CD4-positive, alpha-beta T cell treated with Interleukin-4 for 4 hours (primary cell): Measurements from ENCODE around the gene ATP6V1E1.
"Not testable (repeated sequence)": the region's sequence is repeated elsewhere in the genome, so short reads cannot be mapped to it uniquely, and the experiment has no call there.

Experiments used
- DNase-seq: peaks from one replicate; pipeline ENCODE4 v3.0.0-alpha.2; 2020

ATP6V1E1 gene

GRCh38 chr22:17579535-17579981 lies 49.0 kb downstream of the ATP6V1E1 start:
- DNase-seq, result no peak

- no peak for DNase-seq
Observed at GRCh38 chr22:17578136-17578754, 50.3 kb downstream of the ATP6V1E1 start.

GRCh38 chr22:17576470-17576869 lies 52.1 kb downstream of the ATP6V1E1 start:
- no peak for DNase-seq

GRCh38 chr22:17575681-17576080 lies 52.9 kb downstream of the ATP6V1E1 start:
- no peak for DNase-seq

GRCh38 chr22:17575151-17575550 lies 53.4 kb downstream of the ATP6V1E1 start:
- DNase-seq, result no peak

GRCh38 chr22:17570851-17571631 lies 57.5 kb downstream of the ATP6V1E1 start:
- DNase-seq, result no peak

- no peak for DNase-seq
Observed at GRCh38 chr22:17569971-17570511, 58.5 kb downstream of the ATP6V1E1 start.

- DNase-seq, result no peak
Observed at GRCh38 chr22:17566776-17567175, 61.8 kb downstream of the ATP6V1E1 start.

- not testable (repeated sequence) for DNase-seq
Observed at GRCh38 chr22:17566016-17566687, 62.4 kb downstream of the ATP6V1E1 start.

- no peak for DNase-seq
Observed at GRCh38 chr22:17563936-17564391, 64.6 kb downstream of the ATP6V1E1 start.

GRCh38 chr22:17562906-17563870 lies 65.4 kb downstream of the ATP6V1E1 start, which contains the start of gene SLC25A18:
SLC25A18 (plus strand) TSS chr22:17563498; CDS start chr22:17579945, 16,447 bp downstream.
- no peak for DNase-seq

- DNase-seq, result no peak
Observed at GRCh38 chr22:17559188-17559587, 69.4 kb downstream of the ATP6V1E1 start.

- DNase-seq, result no peak
Observed at GRCh38 chr22:17554814-17555213, 73.7 kb downstream of the ATP6V1E1 start.

- no peak for DNase-seq
Observed at GRCh38 chr22:17552737-17553136, 75.8 kb downstream of the ATP6V1E1 start.

GRCh38 chr22:17549655-17550054 lies 78.9 kb downstream of the ATP6V1E1 start:
- DNase-seq, result no peak

GRCh38 chr22:17549183-17549582 lies 79.4 kb downstream of the ATP6V1E1 start:
- no peak for DNase-seq

- DNase-seq, result no peak
Observed at GRCh38 chr22:17548756-17549035, 79.9 kb downstream of the ATP6V1E1 start.

GRCh38 chr22:17548010-17548755 lies 80.4 kb downstream of the ATP6V1E1 start:
- DNase-seq, result no peak

GRCh38 chr22:17542452-17542851 lies 86.1 kb downstream of the ATP6V1E1 start:
- no peak for DNase-seq
